ENCODE measurements around the gene PID1. TPM values are rescaled to one million over a fixed set of nuclear protein-coding genes. Genes with fewer than 3 reads are reported as not detected.

PID1 gene
- polyA plus RNA-seq, 3 donors: 61.8 to 117 (median 62.3) TPM

DNA sequence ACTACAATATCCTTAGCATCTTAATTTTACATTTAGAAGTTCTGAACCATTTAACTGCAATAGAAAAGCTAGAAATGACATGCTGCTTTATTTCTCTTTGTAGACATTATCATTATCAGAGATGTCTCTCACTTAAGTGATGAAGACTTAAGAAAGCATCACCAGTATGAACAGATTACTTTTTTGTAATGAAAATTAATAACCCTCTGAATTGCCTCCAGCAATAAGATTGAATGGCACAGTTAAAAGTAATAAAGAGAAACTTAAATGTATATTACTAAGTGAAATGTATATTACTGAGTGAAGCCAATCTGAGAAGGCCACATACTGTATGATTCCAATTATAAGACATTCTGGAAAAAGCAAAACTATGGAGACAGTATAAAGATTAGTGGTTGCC is 89.4 kb downstream of the PID1 start:
- H3K4me1 ChIP-seq (ENCODE audit: control insufficient read depth in 1 of 2, insufficient read depth in 2 of 2, low read length in 2 of 2): no peaks in the 10 kb centered on the region
- peaks cover 64% of the 10 kb centered on the region for H4K20me1 ChIP-seq (ENCODE audit: insufficient read depth, low read length)
- no peak overlapping the region for H3K4me2 ChIP-seq (replicated peaks; ENCODE audit: extremely low read depth, low read length, poor library complexity, severe bottlenecking)
- no peaks in the 10 kb centered on the region for H3K79me2 ChIP-seq (ENCODE audit: insufficient read depth, low read length)
- no peak overlapping the region for H2AFZ ChIP-seq (ENCODE audit: insufficient read depth, low read depth, low read length, poor library complexity, severe bottlenecking)
- TF ChIP-seq, protein P1, sequence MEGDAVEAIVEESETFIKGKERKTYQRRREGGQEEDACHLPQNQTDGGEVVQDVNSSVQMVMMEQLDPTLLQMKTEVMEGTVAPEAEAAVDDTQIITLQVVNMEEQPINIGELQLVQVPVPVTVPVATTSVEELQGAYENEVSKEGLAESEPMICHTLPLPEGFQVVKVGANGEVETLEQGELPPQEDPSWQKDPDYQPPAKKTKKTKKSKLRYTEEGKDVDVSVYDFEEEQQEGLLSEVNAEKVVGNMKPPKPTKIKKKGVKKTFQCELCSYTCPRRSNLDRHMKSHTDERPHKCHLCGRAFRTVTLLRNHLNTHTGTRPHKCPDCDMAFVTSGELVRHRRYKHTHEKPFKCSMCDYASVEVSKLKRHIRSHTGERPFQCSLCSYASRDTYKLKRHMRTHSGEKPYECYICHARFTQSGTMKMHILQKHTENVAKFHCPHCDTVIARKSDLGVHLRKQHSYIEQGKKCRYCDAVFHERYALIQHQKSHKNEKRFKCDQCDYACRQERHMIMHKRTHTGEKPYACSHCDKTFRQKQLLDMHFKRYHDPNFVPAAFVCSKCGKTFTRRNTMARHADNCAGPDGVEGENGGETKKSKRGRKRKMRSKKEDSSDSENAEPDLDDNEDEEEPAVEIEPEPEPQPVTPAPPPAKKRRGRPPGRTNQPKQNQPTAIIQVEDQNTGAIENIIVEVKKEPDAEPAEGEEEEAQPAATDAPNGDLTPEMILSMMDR (IDR thresholded peaks at IDR 0.05): no peak
- no peak for DNase-seq
- peaks cover 13 to 33% (median 23%) of the 10 kb centered on the region in 7 donors for H3K9me3 Mint-ChIP-seq
- H3K4me1 Mint-ChIP-seq: no peaks in the 10 kb centered on the region
- no peak overlapping the region for H3K9ac ChIP-seq (ENCODE audit: insufficient read depth, low read length, poor library complexity, severe bottlenecking)
- no peak overlapping the region for H3K27ac ChIP-seq (ENCODE audit: low read depth in 1 of 2, low read length in 2 of 2)
- no peaks in the 10 kb centered on the region for H3K27me3 ChIP-seq (ENCODE audit: control insufficient read depth in 2 of 2, insufficient read depth in 2 of 2, low read length in 2 of 2)
- H3K9me3 ChIP-seq (replicated peaks in 1 of 2; ENCODE audit: control insufficient read depth in 1 of 2, insufficient read depth in 1 of 2, low read length in 2 of 2): peaks cover 22 to 44% of the 10 kb centered on the region in 2 donors
- no peak overlapping the region for H3K4me3 Mint-ChIP-seq
- H3K27me3 Mint-ChIP-seq (ENCODE audit: low read depth in 3 of 3): peaks cover 0 to 2% (median 1%) of the 10 kb centered on the region in 3 donors
- H3K36me3 Mint-ChIP-seq: peaks cover 0 to 3% of the 10 kb centered on the region in 2 donors
- intact Hi-C loops (cut with micrococcal nuclease): no loop called here
- H3K27ac Mint-ChIP-seq: no peak overlapping the region
- H3K4me3 ChIP-seq (replicated peaks in 1 of 3; ENCODE audit: low read depth in 2 of 3, low read length in 3 of 3): no peak overlapping the region
- H3K36me3 ChIP-seq (replicated peaks in 1 of 2; ENCODE audit: control insufficient read depth in 1 of 2, insufficient read depth in 2 of 2, low read length in 2 of 2): no peaks in the 10 kb centered on the region

DNA sequence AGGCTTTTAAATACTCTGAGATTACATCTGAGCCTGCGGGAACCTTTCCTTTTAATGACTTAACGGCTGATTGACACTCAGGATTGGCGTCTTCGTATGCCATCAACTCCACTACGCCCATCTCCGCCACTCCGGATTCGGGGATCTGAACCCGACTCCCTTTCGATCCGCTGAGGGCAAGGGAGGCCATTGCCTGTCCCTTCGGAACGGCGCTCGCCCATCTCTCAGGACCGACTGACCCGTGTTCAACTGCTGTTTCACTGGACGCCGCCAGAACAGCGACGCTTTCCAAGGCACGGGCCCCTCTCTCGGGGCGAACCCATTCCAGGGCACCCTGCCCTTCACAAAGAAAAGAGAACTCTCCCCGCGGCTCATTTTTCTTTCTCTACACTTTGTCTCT is 90.4 kb downstream of the PID1 start:
- Mint-ChIP-seq H3K36me3 (peaks cover 0 to 3% of the 10 kb centered on the region in 2 donors), H3K27ac (peak overlapping the region in 1 of 7 donors; percentile 49), H3K4me1 (no peaks in the 10 kb centered on the region), H3K4me3 (no peak overlapping the region), H3K9me3 (peaks cover 11 to 34% (median 24%) of the 10 kb centered on the region in 7 donors), H3K27me3 (ENCODE audit: low read depth in 3 of 3) (peaks cover 0 to 2% (median 1%) of the 10 kb centered on the region in 3 donors)
- TF ChIP-seq, protein P1 (IDR thresholded peaks at IDR 0.05): no peak
- no peaks in the 10 kb centered on the region for H3K79me2 ChIP-seq (ENCODE audit: insufficient read depth, low read length)
- no peaks in the 10 kb centered on the region for H3K4me1 ChIP-seq (ENCODE audit: control insufficient read depth in 1 of 2, insufficient read depth in 2 of 2, low read length in 2 of 2)
- H3K27ac ChIP-seq (ENCODE audit: low read depth in 1 of 2, low read length in 2 of 2): no peak overlapping the region
- H2AFZ ChIP-seq (ENCODE audit: insufficient read depth, low read depth, low read length, poor library complexity, severe bottlenecking): no peak overlapping the region
- peaks cover 20 to 40% of the 10 kb centered on the region in 2 donors for H3K9me3 ChIP-seq (replicated peaks in 1 of 2; ENCODE audit: control insufficient read depth in 1 of 2, insufficient read depth in 1 of 2, low read length in 2 of 2)
- no peak for DNase-seq
- no peaks in the 10 kb centered on the region for H3K27me3 ChIP-seq (ENCODE audit: control insufficient read depth in 2 of 2, insufficient read depth in 2 of 2, low read length in 2 of 2)
- H3K4me3 ChIP-seq (replicated peaks in 1 of 3; ENCODE audit: low read depth in 2 of 3, low read length in 3 of 3): no peak overlapping the region
- intact Hi-C loops (cut with micrococcal nuclease): no loop called here
- H3K4me2 ChIP-seq (replicated peaks; ENCODE audit: extremely low read depth, low read length, poor library complexity, severe bottlenecking): no peak overlapping the region
- no peak overlapping the region for H3K9ac ChIP-seq (ENCODE audit: insufficient read depth, low read length, poor library complexity, severe bottlenecking)
- 96% methylated on average over 25 of the region's 26 CpGs for WGBS (ENCODE audit: insufficient coverage)
- peaks cover 74% of the 10 kb centered on the region for H4K20me1 ChIP-seq (ENCODE audit: insufficient read depth, low read length)
- no peaks in the 10 kb centered on the region for H3K36me3 ChIP-seq (replicated peaks in 1 of 2; ENCODE audit: control insufficient read depth in 1 of 2, insufficient read depth in 2 of 2, low read length in 2 of 2)
